ENCODE data around the gene CAMK2G. TPM values are rescaled to one million over a fixed set of nuclear protein-coding genes. Genes with fewer than 3 reads are reported as not detected.

The CAMK2G gene
- polyA plus RNA-seq, 1 of the 3 experiments (the other 2 are of a cell fraction): 41.4 TPM

DNA sequence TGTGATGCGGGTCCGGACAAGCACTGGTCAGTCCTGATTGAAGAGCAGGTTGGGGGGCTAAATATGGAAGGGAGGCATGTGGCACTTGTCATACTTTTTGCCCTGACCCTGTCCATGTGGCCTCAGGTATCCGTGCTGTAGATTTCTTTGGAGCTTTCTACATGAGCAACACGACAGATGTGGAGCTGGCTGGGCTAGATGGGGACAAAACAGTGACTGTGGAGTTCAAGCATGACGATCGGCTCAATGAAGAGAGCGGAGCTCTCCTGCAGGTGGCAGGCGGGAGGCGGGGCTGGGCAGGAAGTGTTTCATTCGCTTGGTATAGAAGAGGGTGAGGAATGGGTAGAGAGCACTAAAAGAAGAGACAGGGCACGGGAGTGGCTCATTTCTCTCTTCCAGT, 105.5 kb downstream of the CAMK2G start:
- no peak overlapping the region for H2AFZ ChIP-seq (ENCODE audit: low read depth)
- H3K27ac ChIP-seq (ENCODE audit: low read depth in 2 of 2, low read length in 1 of 2): no peak overlapping the region
- H3K9me3 ChIP-seq: no peaks in the 10 kb centered on the region
- peaks cover 61 to 66% of the 10 kb centered on the region in 2 experiments for H3K36me3 ChIP-seq (replicated peaks in 1 of 2; ENCODE audit: control insufficient read depth in 1 of 2, insufficient read depth in 2 of 2, low read length in 1 of 2)
- 0 out of 2 replicates have a peak, but pooled peaks cover under 1% of the 10 kb centered on the region for H4K20me1 ChIP-seq (ENCODE audit: insufficient read depth)
- peaks cover 26% of the 10 kb centered on the region for H3F3A ChIP-seq (replicated peaks; ENCODE audit: insufficient read depth)
- no peak overlapping the region for H3K4me2 ChIP-seq
- no peaks in the 10 kb centered on the region for H3K27me3 ChIP-seq (ENCODE audit: insufficient read depth)
- no peak overlapping the region for H3K9ac ChIP-seq
- no peak for DNase-seq
- peaks cover 24% of the 10 kb centered on the region for H3K79me2 ChIP-seq (ENCODE audit: insufficient read depth)
- TF ChIP-seq POLR2AphosphoS5 (IDR thresholded peaks at IDR 0.05; ENCODE audit: low read depth, low read length) (no peak), ZBTB33 (IDR thresholded peaks at IDR 0.05; ENCODE audit: borderline replicate concordance, low read depth) (no peak), USF2 (IDR thresholded peaks at IDR 0.05; ENCODE audit: borderline replicate concordance, low read depth, low read length) (no peak), SIN3A (IDR thresholded peaks at IDR 0.05; ENCODE audit: borderline replicate concordance, low read depth, low read length) (no peak), TEAD4 (IDR thresholded peaks at IDR 0.05; ENCODE audit: borderline replicate concordance, insufficient read depth) (no peak), TCF12 (IDR thresholded peaks at IDR 0.05) (no peak), MXI1 (IDR thresholded peaks at IDR 0.05; ENCODE audit: low read depth, low read length) (no peak), SMC3 (IDR thresholded peaks at IDR 0.05; ENCODE audit: low read depth, low read length) (no peak), USF1 (IDR thresholded peaks at IDR 0.05; ENCODE audit: borderline replicate concordance, low read depth) (no peak), TAF1 (IDR thresholded peaks at IDR 0.05; ENCODE audit: borderline replicate concordance, low read depth, low read length) (no peak), GATA2 (CRISPR knock-in tag; IDR thresholded peaks at IDR 0.05) (no peak), ELF1 (IDR thresholded peaks at IDR 0.05) (no peak), MEF2A (IDR thresholded peaks at IDR 0.05; ENCODE audit: borderline replicate concordance, low read depth) (no peak), FOXJ3 (CRISPR knock-in tag; IDR thresholded peaks at IDR 0.05) (no peak), RCOR1 (IDR thresholded peaks at IDR 0.05; ENCODE audit: low read length) (no peak), NRF1 (IDR thresholded peaks at IDR 0.05; ENCODE audit: low read depth, low read length) (no peak), RXRA (IDR thresholded peaks at IDR 0.05; ENCODE audit: borderline replicate concordance, low read depth) (no peak), RAD21 (IDR thresholded peaks at IDR 0.05; ENCODE audit: low read length) (no peak)
- TF ChIP-seq, protein P1, sequence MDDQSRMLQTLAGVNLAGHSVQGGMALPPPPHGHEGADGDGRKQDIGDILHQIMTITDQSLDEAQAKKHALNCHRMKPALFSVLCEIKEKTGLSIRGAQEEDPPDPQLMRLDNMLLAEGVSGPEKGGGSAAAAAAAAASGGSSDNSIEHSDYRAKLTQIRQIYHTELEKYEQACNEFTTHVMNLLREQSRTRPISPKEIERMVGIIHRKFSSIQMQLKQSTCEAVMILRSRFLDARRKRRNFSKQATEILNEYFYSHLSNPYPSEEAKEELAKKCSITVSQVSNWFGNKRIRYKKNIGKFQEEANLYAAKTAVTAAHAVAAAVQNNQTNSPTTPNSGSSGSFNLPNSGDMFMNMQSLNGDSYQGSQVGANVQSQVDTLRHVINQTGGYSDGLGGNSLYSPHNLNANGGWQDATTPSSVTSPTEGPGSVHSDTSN (IDR thresholded peaks at IDR 0.05): no peak
- no peaks in the 10 kb centered on the region for H3K9me2 ChIP-seq
- H3K4me3 ChIP-seq (ENCODE audit: low read depth in 2 of 2, low read length in 1 of 2): no peak overlapping the region
- ChIA-PET POLR2A (no interaction called here), CTCF (no interaction called here)
- peaks cover 4 to 15% of the 10 kb centered on the region in 2 experiments; a peak in 3 of 4 replicates for H3K4me1 ChIP-seq (ENCODE audit: control insufficient read depth in 1 of 2, insufficient read depth in 2 of 2, low read depth in 1 of 2, low read length in 1 of 2)
- 92% methylated on average over 11 of the region's 11 CpGs for WGBS (ENCODE audit: low lambda C conversion rate)
